Astrocyte (in vitro differentiated cells and primary cell): ENCODE measurements around the gene SETD2. TPM values are rescaled to one million over a fixed set of nuclear protein-coding genes. Genes with fewer than 3 reads are reported as not detected.

Experiments used
- DNase-seq: peaks from one replicate; pipeline ENCODE4 v3.0.0-alpha.2; 2010; ENCODE audit warnings: low read depth
- FAIRE-seq: peaks from 2 replicates; lab custom pipeline; 2011; peaks lifted over from hg19 to GRCh38; lab: Jason Lieb, UNC
- H2AFZ ChIP-seq: 2 replicates; pipeline ENCODE4 v1.6.0; 2012; ENCODE audit warnings: low read depth, low read length, inconsistent platforms
- H3K27ac ChIP-seq: 2 replicates; pipeline ENCODE4 v1.5.1; 2011; ENCODE audit warnings: low read depth, low read length, inconsistent platforms
- H3K27me3 ChIP-seq: 2 replicates; pipeline ENCODE4 v1.6.0; 2011; ENCODE audit warnings: low read length, inconsistent platforms; ENCODE audit not compliant: insufficient read depth
- H3K36me3 ChIP-seq: 2 replicates; pipeline ENCODE4 v1.5.1; 2011; ENCODE audit warnings: low read length, inconsistent platforms; ENCODE audit not compliant: insufficient read depth
- H3K4me1 ChIP-seq: 2 replicates; pipeline ENCODE4 v1.5.1; 2011; ENCODE audit warnings: low read length, inconsistent platforms; ENCODE audit not compliant: insufficient read depth
- H3K4me2 ChIP-seq: 2 replicates; pipeline ENCODE4 v1.6.0; 2012; ENCODE audit warnings: low read length, inconsistent platforms
- H3K4me3 ChIP-seq: 2 replicates; pipeline ENCODE4 v1.5.1; 2011; ENCODE audit warnings: low read depth, mild to moderate bottlenecking, low read length, inconsistent platforms; ENCODE audit not compliant: insufficient read depth
- H3K79me2 ChIP-seq: 2 replicates; pipeline ENCODE4 v1.6.0; 2012; ENCODE audit warnings: mild to moderate bottlenecking, low read length, inconsistent platforms; ENCODE audit not compliant: insufficient read depth
- H3K9ac ChIP-seq: 2 replicates; pipeline ENCODE4 v1.6.0; 2012; ENCODE audit warnings: mild to moderate bottlenecking, low read length, inconsistent platforms
- H3K9me3 ChIP-seq: 2 replicates; pipeline ENCODE4 v1.5.1; 2012; ENCODE audit warnings: low read depth, mild to moderate bottlenecking, low read length, inconsistent platforms; ENCODE audit not compliant: insufficient read depth
- H4K20me1 ChIP-seq: 2 replicates; pipeline ENCODE4 v1.6.0; 2012; ENCODE audit warnings: low read length, inconsistent platforms; ENCODE audit not compliant: insufficient read depth
- H3K27ac Mint-ChIP-seq: one replicate; pipeline ENCODE4 v1.8.0; 2021; ENCODE audit warnings: mild to moderate bottlenecking, mixed read lengths; ENCODE audit not compliant: unreplicated experiment
- H3K27me3 Mint-ChIP-seq: one replicate; pipeline ENCODE4 v1.8.0; 2021; ENCODE audit warnings: low read depth, mixed read lengths; ENCODE audit not compliant: unreplicated experiment
- H3K36me3 Mint-ChIP-seq: one replicate; pipeline ENCODE4 v1.8.0; 2021; ENCODE audit warnings: low read depth, mixed read lengths; ENCODE audit not compliant: unreplicated experiment
- H3K4me1 Mint-ChIP-seq: one replicate; pipeline ENCODE4 v1.8.0; 2021; ENCODE audit warnings: low read depth, mixed read lengths; ENCODE audit not compliant: unreplicated experiment
- H3K4me3 Mint-ChIP-seq: one replicate; pipeline ENCODE4 v1.8.0; 2021; ENCODE audit warnings: mild to moderate bottlenecking, moderate library complexity, mixed read lengths; ENCODE audit not compliant: unreplicated experiment
- H3K9me3 Mint-ChIP-seq: one replicate; pipeline ENCODE4 v1.8.0; 2021; ENCODE audit warnings: mild to moderate bottlenecking, mixed read lengths; ENCODE audit not compliant: unreplicated experiment
- EZH2 ChIP-seq: IDR thresholded peaks from 2 replicates; pipeline ENCODE4 v1.6.1; 2012; ENCODE audit warnings: mild to moderate bottlenecking, low read length, inconsistent platforms; ENCODE audit not compliant: insufficient read depth
- total RNA-seq: library from RNA; stranded (reverse); gene quantifications from 2 replicates; pipeline ENCODE4 v1.2.1, GENCODE V29; 2021
- TF ChIP-seq, protein P1 (sequence below): IDR thresholded peaks from 2 replicates; pipeline ENCODE4 v1.5.1; 2011; ENCODE audit warnings: low read depth, mild to moderate bottlenecking, inconsistent platforms, low read length, moderate library complexity; ENCODE audit not compliant: insufficient read depth

Gene SETD2
- total RNA-seq, 1 donor from 2014 or later, result 46.5 TPM

DNA sequence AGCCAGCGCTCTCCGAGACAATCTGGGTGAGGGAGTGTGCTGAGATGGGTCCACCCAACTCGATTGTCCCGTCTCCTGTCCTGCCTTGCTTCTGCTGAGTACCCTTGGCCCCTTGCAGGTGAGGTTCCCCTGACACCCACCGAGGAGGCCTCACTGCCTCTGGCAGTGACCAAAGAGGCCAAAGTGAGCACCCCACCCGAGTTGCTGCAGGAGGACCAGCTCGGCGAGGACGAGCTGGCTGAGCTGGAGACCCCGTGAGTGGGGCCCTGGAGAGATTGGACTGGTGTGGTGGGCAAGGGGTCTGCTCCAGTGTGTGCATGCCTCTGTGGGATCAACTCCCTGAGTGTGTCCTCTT, 160.9 kb downstream of the SETD2 start:
- Mint-ChIP-seq H3K4me3 (no peak overlapping the region), H3K27ac (no peak overlapping the region), H3K9me3 (peaks cover 2% of the 10 kb centered on the region), H3K4me1 (no peaks in the 10 kb centered on the region), H3K27me3 (peaks cover 3% of the 10 kb centered on the region), H3K36me3 (peaks cover 18% of the 10 kb centered on the region)
- no peak overlapping the region for H3K4me2 ChIP-seq
- no peak for DNase-seq
- no peak overlapping the region for H3K27ac ChIP-seq
- no peaks in the 10 kb centered on the region for H3K36me3 ChIP-seq
- H3K9me3 ChIP-seq, result no peaks in the 10 kb centered on the region
- H3K4me3 ChIP-seq, result no peak overlapping the region
- no peaks in the 10 kb centered on the region for H4K20me1 ChIP-seq
- H3K4me1 ChIP-seq, result no peaks in the 10 kb centered on the region
- no peak overlapping the region for H2AFZ ChIP-seq
- no peak for FAIRE-seq
- H3K79me2 ChIP-seq, result no peaks in the 10 kb centered on the region
- no peak overlapping the region for H3K9ac ChIP-seq
- TF ChIP-seq, protein P1, sequence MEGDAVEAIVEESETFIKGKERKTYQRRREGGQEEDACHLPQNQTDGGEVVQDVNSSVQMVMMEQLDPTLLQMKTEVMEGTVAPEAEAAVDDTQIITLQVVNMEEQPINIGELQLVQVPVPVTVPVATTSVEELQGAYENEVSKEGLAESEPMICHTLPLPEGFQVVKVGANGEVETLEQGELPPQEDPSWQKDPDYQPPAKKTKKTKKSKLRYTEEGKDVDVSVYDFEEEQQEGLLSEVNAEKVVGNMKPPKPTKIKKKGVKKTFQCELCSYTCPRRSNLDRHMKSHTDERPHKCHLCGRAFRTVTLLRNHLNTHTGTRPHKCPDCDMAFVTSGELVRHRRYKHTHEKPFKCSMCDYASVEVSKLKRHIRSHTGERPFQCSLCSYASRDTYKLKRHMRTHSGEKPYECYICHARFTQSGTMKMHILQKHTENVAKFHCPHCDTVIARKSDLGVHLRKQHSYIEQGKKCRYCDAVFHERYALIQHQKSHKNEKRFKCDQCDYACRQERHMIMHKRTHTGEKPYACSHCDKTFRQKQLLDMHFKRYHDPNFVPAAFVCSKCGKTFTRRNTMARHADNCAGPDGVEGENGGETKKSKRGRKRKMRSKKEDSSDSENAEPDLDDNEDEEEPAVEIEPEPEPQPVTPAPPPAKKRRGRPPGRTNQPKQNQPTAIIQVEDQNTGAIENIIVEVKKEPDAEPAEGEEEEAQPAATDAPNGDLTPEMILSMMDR, result no peak
- no peak for TF ChIP-seq EZH2
- no peaks in the 10 kb centered on the region for H3K27me3 ChIP-seq

DNA sequence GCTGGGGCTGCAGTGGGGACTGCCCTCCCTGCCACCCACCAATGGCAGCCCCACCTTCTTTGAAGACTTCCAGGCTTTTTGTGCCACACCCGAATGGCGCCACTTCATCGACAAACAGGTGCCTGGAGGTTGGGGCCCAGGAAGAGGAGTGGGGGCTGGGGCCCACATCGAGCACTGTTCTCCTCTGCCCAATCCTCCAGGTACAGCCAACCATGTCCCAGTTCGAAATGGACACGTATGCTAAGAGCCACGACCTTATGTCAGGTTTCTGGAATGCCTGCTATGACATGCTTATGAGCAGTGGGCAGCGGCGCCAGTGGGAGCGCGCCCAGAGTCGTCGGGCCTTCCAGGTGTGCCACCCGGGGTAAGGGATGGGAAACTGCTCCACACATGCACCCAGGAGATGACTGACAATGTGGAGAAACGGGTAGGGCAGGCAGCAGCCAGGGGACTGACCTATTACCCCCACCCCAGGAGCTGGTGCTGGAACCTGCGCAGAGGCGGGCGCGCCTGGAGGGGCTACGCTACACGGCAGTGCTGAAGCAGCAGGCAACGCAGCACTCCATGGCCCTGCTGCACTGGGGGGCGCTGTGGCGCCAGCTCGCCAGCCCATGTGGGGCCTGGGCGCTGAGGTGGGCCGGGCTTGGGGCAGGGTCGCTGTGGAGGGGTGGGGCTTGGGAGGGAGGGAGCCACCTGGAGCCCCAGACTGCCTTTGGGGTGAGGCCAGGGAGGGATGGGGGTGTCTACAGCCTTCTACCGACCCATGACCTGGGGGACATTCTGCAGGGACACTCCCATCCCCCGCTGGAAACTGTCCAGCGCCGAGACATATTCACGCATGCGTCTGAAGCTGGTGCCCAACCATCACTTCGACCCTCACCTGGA, 161.5 kb downstream of the SETD2 start:
- H3K27me3 ChIP-seq, result no peaks in the 10 kb centered on the region
- H3K36me3 ChIP-seq, result no peaks in the 10 kb centered on the region
- no peak overlapping the region for H2AFZ ChIP-seq
- no peak overlapping the region for H3K4me2 ChIP-seq
- peaks cover 3% of the 10 kb centered on the region for H3K27me3 Mint-ChIP-seq
- H3K79me2 ChIP-seq, result no peaks in the 10 kb centered on the region
- no peak overlapping the region for H3K4me3 Mint-ChIP-seq
- peaks cover 2% of the 10 kb centered on the region for H3K9me3 Mint-ChIP-seq
- no peaks in the 10 kb centered on the region for H4K20me1 ChIP-seq
- FAIRE-seq (no peak), DNase-seq (no peak)
- no peaks in the 10 kb centered on the region for H3K9me3 ChIP-seq
- no peak overlapping the region for H3K4me3 ChIP-seq
- peaks cover 18% of the 10 kb centered on the region for H3K36me3 Mint-ChIP-seq
- no peak overlapping the region for H3K27ac Mint-ChIP-seq
- no peak overlapping the region for H3K9ac ChIP-seq
- no peak overlapping the region for H3K27ac ChIP-seq
- no peaks in the 10 kb centered on the region for H3K4me1 Mint-ChIP-seq
- TF ChIP-seq, protein P1, result no peak
- no peak for TF ChIP-seq EZH2
- H3K4me1 ChIP-seq, result no peaks in the 10 kb centered on the region

DNA sequence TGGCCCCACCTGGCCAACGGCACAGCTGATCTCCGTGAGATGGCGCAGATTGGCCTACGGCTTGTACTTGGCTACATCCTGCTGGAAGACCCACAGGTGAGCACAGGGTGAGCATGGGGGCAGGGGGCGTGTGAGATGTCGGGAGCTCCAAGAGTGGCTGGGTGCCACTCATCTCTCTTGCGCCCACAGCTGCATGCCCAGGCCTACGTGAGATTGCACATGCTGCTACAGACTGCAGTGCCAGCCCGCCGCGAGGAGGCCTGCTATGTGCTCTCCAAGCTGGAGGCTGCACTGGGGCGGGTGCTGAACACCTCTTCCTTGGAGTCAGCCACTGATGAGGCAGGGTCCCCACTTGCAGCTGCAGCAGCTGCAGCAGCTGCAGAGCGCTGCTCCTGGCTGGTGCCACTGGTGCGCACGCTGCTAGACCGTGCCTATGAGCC, 162.2 kb downstream of the SETD2 start:
- Histone ChIP-seq H3K9ac (no peak overlapping the region), H3K4me3 (no peak overlapping the region), H3K4me1 (no peaks in the 10 kb centered on the region), H3K9me3 (no peaks in the 10 kb centered on the region), H3K36me3 (no peaks in the 10 kb centered on the region), H3K4me2 (no peak overlapping the region), H3K27ac (no peak overlapping the region), H4K20me1 (no peaks in the 10 kb centered on the region), H3K79me2 (no peaks in the 10 kb centered on the region), H3K27me3 (no peaks in the 10 kb centered on the region), H2AFZ (no peak overlapping the region)
- Mint-ChIP-seq H3K4me3 (no peak overlapping the region), H3K27ac (no peak overlapping the region), H3K27me3 (peaks cover 7% of the 10 kb centered on the region), H3K9me3 (peaks cover 2% of the 10 kb centered on the region), H3K36me3 (peaks cover 16% of the 10 kb centered on the region), H3K4me1 (peaks cover 2% of the 10 kb centered on the region)
- DNase-seq (no peak), FAIRE-seq (no peak)
- TF ChIP-seq, protein P1, result no peak
- no peak for TF ChIP-seq EZH2
